ENCODE data around the gene METTL1. TPM values are rescaled to one million over a fixed set of nuclear protein-coding genes. Genes with fewer than 3 reads are reported as not detected.

The METTL1 gene
- total RNA-seq, 2 donors from 2014 or later, result 26.1 to 28.7 TPM

- WGBS, 2 experiments (ENCODE audit: insufficient coverage in 1 of 2, insufficient read length in 1 of 2), result 92 to 97% methylated on average over 10 to 19 of the region's 20 CpGs
- H3K4me3 Mint-ChIP-seq, result no peak overlapping the region
- Histone ChIP-seq H3K4me3 (ENCODE audit: low read length) (no peak overlapping the region), H3K27ac (ENCODE audit: low read depth, low read length) (no peak overlapping the region), H3K27me3 (ENCODE audit: control insufficient read depth, insufficient read depth, low read length, poor library complexity, severe bottlenecking) (peaks cover 24% of the 10 kb centered on the region), H3K36me3 (ENCODE audit: control insufficient read depth, insufficient read depth, low read length) (peaks cover 27% of the 10 kb centered on the region), H3K9ac (ENCODE audit: extremely low read depth, low read length, poor library complexity, severe bottlenecking) (no peak overlapping the region), H3K4me1 (ENCODE audit: control insufficient read depth, insufficient read depth, low read length) (no peaks in the 10 kb centered on the region), H3K9me3 (ENCODE audit: control insufficient read depth, low read length) (no peaks in the 10 kb centered on the region)
- no peaks in the 10 kb centered on the region for H3K9me3 Mint-ChIP-seq
- H3K27me3 Mint-ChIP-seq (ENCODE audit: insufficient read depth), result peaks cover 24% of the 10 kb centered on the region
- no peaks in the 10 kb centered on the region for H3K4me1 Mint-ChIP-seq
- peaks cover 49% of the 10 kb centered on the region for H3K36me3 Mint-ChIP-seq (ENCODE audit: low read depth)
- TF ChIP-seq CTCF (conservative IDR thresholded peaks at IDR 0.05), result no peak
- DNase-seq, result no peak
- no peak overlapping the region for H3K27ac Mint-ChIP-seq
Measured at GRCh38 chr12:57719777-57720605, 51.9 kb downstream of the METTL1 start.

- Histone ChIP-seq H3K36me3 (ENCODE audit: control insufficient read depth, insufficient read depth, low read length) (peaks cover 27% of the 10 kb centered on the region), H3K27ac (ENCODE audit: low read depth, low read length) (no peak overlapping the region), H3K27me3 (ENCODE audit: control insufficient read depth, insufficient read depth, low read length, poor library complexity, severe bottlenecking) (peaks cover 13% of the 10 kb centered on the region), H3K4me3 (ENCODE audit: low read length) (no peak overlapping the region), H3K9me3 (ENCODE audit: control insufficient read depth, low read length) (no peaks in the 10 kb centered on the region), H3K4me1 (ENCODE audit: control insufficient read depth, insufficient read depth, low read length) (no peaks in the 10 kb centered on the region), H3K9ac (ENCODE audit: extremely low read depth, low read length, poor library complexity, severe bottlenecking) (no peak overlapping the region)
- Mint-ChIP-seq H3K36me3 (ENCODE audit: low read depth) (peaks cover 49% of the 10 kb centered on the region), H3K4me3 (no peak overlapping the region), H3K9me3 (no peaks in the 10 kb centered on the region), H3K27ac (no peak overlapping the region), H3K27me3 (ENCODE audit: insufficient read depth) (peaks cover 13% of the 10 kb centered on the region), H3K4me1 (no peaks in the 10 kb centered on the region)
- TF ChIP-seq CTCF (conservative IDR thresholded peaks at IDR 0.05), result no peak
- WGBS, 2 experiments (ENCODE audit: insufficient coverage in 1 of 2, insufficient read length in 1 of 2), result 95 to 96% methylated on average over 11 to 15 of the region's 15 CpGs
- DNase-seq, result no peak
Measured at GRCh38 chr12:57718641-57719528, 53.0 kb downstream of the METTL1 start.

Small RNA genes lying within 50 kb of the gene (microRNA-seq; reads per million reads assigned to microRNA genes)
- not detected for gene MIR6759 (ENCODE audit: borderline microRNAs expressed)

Other genes starting within 250 kb of the METTL1 start
- 10 to 100 TPM; 49.2 to 88.2 TPM for gene MBD6, start 249.3 kb downstream of the METTL1 start, total RNA-seq
- gene DCTN2, start 224.9 kb downstream of the METTL1 start, total RNA-seq, result 100 to 1,000 TPM; 110 to 114 TPM
- 1 to 10 TPM; 2.3 to 4.5 TPM for gene KIF5A, start 222.1 kb downstream of the METTL1 start, total RNA-seq
- gene PIP4K2C, start 180.9 kb downstream of the METTL1 start, total RNA-seq, result 10 to 100 TPM; 40.9 to 45.5 TPM
- 10 to 100 TPM; 59.6 to 62.6 TPM for gene DTX3, start 167.3 kb downstream of the METTL1 start, total RNA-seq
- 10 to 100 TPM; 12.7 to 20.1 TPM for gene ARHGEF25, start 160.7 kb downstream of the METTL1 start, total RNA-seq
- gene B4GALNT1, start 138.9 kb downstream of the METTL1 start, total RNA-seq, result under 1 TPM; 0.49 to 0.66 TPM
- 100 to 1,000 TPM; 108 to 142 TPM for gene OS9, start 78.0 kb downstream of the METTL1 start, total RNA-seq
- gene AGAP2, start 33.4 kb downstream of the METTL1 start, total RNA-seq, result under 1 TPM in 1 of 2 donors, not detected in 1; 0.44 TPM
- 10 to 100 TPM; 21.7 to 27.8 TPM for gene TSPAN31, start 27.1 kb downstream of the METTL1 start, total RNA-seq
- 100 to 1,000 TPM; 144 to 186 TPM for gene CDK4, start 19.8 kb downstream of the METTL1 start, total RNA-seq
- 10 to 100 TPM; 13.6 to 15.8 TPM for gene MARCHF9, start 17.0 kb downstream of the METTL1 start, total RNA-seq
- gene CYP27B1, start 5.0 kb downstream of the METTL1 start, total RNA-seq, result 1 to 10 TPM; 2.4 to 3.1 TPM
- gene EEF1AKMT3, start 509 bp upstream of the METTL1 start, total RNA-seq, result 1 to 10 TPM; 3.7 to 5.8 TPM
- gene TSFM, start 10.7 kb upstream of the METTL1 start, total RNA-seq, result 10 to 100 TPM; 37.7 to 39.9 TPM
- 1 to 10 TPM in 1 of 2 donors, under 1 TPM in 1; 0.22 to 1.7 TPM for gene AVIL, start 46.6 kb upstream of the METTL1 start, total RNA-seq
- gene CTDSP2, start 74.6 kb upstream of the METTL1 start, total RNA-seq, result 100 to 1,000 TPM; 137 to 148 TPM
- gene ATP23, start 169.5 kb upstream of the METTL1 start, total RNA-seq, result 10 to 100 TPM; 10.4 to 11.3 TPM